ENCODE results near the gene GUCD1.
A peak's percentile ranks its signal among the peaks of the same experiment; 100 is the strongest.

The GUCD1 gene

DNA sequence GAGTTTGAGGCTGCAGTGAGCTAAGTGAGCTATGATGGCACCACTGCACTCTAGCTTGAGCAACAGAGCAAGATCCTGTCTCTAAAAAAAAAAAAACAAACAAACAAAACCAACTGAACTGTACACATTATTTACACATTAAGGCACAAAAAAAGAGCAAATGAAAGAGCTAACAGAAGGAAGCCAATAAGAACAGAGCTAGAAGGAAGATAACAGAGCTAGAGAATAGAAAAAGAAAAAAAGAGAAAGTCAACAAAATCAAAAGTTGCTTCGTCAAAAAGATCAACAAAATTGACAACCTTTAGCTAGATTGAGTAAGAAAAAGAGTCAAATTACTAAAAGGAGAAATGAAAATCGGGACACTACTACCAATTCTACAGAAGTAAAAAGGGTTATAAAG, 25.0 kb downstream of the GUCD1 start:
- DNase-seq (ENCODE audit: low spot score), result no peak

DNA sequence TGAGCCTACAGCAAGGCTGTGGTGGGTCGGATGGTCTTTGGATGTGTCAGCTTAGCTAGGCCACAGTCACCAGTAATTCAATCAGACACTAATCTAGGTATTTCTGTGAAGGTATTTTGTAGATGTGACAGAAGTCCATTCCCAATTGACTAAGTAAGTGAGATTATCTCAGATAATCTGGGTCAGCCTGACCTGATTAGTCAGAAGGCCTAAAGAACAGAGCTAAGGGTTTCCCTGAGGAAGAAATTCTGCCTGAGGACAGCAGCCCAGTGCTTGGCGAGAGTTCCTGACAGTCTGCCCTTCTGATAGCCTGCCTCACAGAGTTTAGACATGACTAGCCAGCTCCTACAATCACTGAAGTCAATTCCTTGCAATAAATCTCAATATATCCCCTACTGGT, 28.7 kb downstream of the GUCD1 start:
- no peak for DNase-seq (ENCODE audit: low spot score)

DNA sequence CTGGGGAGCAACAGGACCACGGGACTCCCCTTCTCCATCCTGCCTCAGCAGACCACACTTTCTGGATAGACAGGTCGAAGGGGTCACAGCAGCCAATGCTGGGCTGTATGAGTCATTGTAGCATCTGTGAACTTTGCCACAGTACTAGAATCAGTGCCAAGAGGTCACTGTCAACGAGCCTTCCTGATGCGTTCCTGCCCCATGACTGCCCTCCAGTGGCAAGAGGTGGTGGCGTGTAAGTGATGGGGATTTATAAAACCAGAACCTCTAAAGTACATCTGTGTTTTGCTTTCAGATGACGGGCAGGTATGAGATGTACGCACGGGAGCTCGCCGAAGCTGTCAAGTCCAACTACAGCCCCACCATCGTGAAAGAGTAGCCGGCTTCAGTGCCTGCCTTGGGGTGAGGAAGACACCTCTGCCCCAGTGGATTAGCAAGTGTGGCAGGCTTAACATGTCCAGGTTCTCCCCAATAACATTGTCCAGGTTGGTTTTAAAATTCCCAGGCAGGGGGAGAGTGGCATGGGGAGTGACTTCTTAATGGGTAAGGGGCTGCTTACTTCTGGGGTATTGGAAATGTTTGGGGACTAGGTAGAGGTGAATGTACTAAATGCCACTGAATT, 29.4 kb downstream of the GUCD1 start:
- DNase-seq (ENCODE audit: low spot score), result peak; percentile 77

DNA sequence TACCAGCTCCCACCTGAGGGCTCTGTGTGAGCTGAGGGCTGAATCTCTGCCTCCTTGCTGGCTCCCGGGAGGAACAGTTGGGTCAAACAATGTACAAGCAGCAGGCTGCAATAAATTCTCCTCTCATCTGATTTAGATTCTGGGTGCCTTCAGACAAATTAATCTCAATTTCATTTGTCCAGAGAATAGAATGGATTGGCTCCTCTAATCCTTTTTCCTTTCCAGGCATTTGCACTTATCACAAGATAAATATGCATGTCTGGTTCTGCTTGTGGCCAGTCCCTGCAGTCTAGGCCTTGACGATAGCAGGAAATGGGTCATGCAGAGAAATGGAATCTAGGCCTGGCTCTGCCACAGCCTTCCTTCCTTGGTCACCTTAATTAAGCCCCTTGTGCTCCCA, 31.1 kb downstream of the GUCD1 start:
- peak; percentile 43 for DNase-seq (ENCODE audit: low spot score)

DNA sequence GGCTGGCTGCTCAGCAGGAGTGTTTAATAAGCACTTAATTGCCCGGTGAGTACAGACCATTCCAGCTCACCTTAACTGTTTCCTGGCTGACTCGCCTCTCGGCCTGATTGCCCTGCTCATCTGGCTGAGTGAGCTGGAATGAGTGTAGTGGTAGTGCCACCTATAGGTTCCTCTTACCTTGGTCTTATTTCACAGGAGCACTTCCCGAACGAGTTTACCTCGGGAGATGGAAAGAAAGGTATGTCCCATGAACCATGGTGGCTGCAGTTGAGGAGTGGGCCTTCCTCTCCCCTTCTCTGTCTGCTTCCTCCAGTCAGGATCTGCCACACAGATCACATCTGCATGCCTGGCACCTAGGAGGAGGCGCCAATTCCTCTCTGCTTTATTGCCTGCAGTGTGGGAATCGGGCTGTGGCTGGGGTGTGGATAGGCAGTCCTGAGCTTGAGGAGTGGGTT, 33.1 kb downstream of the GUCD1 start:
- DNase-seq (ENCODE audit: low spot score), result peak; percentile 72

DNA sequence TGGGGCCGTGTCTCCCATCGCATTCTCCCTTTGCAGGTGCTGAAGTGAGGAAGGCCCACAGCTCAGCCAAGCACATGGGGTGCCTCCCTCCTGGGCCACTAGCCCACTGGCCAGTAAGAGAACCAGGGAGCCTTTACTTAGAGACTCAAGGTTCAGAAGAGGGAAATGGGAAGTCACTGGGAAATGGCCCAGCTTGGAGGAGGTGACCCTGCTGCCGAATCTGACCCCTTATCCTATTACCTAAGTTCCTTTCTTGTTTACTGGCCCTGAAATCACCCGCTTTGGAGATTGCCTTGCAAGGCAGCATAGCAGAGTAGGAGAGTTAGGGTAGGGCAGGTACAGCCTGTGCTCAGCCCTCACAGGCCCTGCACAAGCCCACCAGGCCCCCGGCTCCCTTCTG, 35.4 kb downstream of the GUCD1 start:
- no peak for DNase-seq (ENCODE audit: low spot score)

DNA sequence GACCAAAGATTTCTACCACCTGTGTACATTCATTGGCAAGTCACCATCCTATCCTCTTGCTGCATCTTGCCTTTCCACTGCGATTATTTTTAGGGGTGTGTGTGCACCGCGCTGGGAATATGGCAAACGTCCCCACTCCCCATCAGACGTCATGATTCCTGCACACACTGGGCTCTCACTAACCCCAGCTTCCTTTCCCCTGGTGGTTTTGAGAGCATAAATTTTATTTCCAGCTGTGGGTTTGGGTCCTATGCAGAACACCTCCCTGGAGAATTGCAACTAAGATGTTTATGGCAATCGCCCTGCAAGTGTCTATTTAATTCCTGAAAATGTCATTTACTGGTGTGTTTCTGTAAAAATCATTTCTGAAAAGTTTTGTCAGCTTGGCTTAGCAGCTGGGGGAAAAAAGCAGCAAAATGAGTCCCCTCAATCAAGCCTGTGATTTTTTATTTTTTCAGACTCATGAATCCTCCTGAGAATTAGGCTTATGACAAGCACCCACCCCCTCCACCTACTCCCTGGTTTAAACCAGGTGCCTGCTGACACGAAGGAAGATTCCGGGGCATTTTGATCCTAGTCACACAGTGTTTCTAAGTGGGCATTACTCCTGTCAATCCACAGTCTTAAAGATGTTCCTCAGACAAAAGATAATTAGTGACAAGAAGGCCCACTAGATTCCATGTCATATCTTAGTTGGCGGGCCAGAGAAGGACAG, 36.0 kb downstream of the GUCD1 start:
- DNase-seq (ENCODE audit: low spot score), result no peak

DNA sequence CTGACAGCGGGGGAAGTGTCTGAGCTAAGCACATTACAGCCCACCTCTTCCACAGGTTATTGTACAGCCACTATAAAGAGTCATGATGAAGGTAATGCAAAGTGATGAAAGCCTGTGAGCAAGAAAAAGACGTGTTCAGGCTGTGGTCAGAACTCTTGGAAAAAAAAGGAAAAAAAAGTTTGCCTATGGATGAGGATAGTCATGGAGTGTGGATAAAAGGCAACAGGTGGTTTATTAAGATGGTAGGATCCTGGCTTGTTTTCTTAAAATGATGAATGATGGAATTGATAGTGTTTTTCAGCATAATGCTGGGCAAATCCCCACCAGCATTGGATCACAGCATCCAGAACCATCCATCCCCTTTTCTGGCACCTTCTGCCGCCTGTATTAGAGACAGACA, 36.7 kb downstream of the GUCD1 start:
- DNase-seq (ENCODE audit: low spot score), result no peak

DNA sequence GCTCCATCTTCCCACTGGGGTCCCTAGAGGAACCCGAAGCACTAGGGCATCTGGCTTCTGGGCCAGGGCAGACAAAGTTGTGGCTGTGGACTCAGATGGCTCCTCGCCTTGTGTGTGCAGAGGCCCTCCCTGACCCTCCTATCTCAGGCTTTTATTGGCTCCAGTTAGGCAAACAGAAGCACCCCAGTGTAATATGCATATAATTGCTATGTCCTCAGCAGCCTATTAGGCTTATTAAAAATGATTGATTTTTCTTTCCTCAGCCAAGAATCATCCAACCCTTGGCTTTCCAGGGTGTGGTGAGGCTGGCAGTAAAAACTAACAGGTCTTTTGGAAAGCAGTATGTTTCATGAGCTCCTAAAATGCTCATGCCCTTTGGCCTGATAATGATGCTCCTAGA, 37.5 kb downstream of the GUCD1 start:
- DNase-seq (ENCODE audit: low spot score), result no peak

DNA sequence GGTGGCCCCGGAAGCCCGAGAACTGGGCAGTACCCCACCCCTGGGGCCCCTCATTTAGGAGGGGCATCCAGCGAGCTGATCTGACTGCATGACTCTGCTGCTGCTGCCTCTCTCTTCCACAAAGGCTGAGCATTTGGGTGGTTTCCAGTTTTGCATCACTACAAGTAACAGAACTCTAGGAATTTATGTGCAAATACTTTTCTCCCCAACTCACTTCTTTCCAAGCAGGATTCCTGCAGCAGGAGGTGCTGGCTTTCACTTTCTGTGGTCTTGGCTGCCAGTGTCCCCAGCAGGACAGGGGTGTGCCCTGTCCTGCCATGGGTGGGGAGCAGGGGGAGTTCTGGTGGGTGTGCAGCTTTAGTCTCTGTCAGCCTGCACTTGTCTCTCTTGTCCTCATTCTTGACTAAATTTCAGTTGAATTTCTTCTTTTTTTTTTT, 38.6 kb downstream of the GUCD1 start:
- no peak for DNase-seq (ENCODE audit: low spot score)

DNA sequence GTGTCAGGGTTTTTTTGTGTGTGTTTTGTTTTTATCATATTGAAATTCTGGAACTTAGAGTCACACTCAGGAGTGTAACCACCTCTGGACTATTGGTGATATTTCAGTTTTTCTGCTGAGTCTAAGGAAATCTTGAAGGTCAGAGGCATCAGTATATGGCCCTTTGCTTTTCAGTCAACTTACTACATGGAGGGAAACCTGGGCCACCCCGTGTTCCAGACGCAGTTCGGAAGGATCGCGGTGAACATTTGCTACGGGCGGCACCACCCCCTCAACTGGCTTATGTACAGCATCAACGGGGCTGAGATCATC, 40.0 kb downstream of the GUCD1 start:
- DNase-seq (ENCODE audit: low spot score), result no peak

DNA sequence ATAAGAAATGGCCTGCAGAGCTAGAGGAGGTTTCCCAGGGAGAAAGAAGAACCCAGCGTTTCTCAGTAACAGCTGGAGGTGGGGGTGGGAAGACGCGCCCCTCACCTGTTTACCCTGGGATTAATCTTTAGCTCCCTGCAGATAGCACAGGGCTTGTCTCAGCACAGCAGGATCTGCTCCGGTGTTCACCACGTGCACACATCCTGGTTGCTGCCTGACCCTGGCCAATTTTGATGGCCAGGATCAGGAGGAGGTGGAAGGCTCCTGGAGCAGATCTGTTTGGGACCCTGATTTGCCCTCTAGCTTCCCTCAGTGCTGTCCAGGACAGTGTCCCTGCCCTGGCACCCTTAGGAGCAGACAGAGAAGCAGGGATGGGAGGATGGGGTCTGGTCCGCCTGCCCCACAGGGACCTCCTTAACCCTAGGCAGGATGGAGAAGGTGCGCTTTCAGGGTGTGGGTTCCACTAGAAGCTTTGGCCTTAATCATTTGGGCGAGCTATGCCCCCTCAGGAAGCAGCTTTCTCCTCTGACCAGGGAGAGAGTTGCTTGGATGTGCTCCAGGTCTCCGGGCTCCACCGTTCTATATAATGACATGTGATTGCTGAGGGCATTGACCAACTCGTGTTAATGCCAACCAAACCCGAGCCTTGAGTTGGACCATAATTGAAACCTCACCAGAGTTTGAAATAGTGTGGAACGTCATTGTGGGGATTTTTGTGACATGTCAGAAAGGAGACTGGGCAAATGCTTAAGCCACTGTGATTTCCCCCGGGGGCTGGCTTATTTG, 40.5 kb downstream of the GUCD1 start:
- no peak for DNase-seq (ENCODE audit: low spot score)

DNA sequence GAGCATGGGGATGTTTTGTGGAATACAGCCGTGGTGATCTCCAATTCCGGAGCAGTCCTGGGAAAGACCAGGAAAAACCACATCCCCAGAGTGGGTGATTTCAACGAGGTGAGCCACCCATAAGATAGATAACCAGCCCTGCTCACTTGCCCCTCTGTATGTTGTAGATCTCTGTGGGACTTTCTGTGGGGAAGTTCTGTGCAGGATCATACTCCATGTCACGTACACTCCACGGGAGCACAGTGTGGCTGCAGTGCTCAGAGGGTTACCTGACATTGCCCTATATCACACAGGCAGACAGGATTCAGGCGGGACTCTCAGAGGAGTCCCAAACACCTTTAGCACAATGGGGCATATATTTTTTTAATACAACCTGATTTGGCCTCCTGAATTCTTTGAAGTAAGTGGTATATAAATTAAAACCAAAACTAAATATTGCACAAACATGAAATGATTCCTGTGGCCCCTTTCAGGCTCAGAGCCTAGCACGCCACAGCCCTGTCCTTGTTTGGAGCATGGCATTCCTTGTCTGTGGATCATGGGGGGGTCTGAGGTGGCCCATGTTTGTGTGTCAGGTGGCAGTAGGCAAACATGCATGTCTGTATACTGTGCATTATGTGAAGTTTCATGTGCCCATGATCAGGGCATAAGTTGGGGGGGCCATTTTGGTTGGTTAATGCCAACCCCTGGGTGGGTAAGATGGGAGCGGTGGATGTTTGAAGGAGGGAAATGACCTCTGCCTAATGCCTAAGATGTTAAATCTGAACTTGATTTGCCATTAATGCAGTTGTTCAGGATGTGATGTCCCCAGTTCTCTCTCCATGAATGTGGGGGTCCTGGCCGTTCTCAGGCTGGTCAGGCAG, 41.3 kb downstream of the GUCD1 start:
- no peak for DNase-seq (ENCODE audit: low spot score)

DNA sequence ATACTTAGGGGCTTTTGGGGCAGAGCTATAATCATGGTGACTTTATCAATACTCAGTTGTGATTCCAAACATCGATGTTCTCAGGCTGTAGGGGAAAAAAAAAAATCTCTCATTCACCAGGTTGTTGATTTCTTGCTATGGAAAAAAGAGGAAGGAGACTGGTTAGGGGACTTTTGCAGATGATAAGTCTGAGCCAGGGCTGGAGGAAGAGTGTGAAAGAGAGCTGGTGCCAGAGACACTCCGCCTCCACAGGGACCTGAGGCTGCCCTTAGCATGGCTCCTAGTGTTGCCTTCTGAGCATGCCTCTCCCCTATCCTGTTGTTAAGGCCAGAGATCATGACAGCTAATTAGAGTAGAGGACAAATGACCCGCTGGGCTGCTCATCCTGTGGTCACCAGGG, 42.9 kb downstream of the GUCD1 start:
- DNase-seq (ENCODE audit: low spot score), result no peak

DNA sequence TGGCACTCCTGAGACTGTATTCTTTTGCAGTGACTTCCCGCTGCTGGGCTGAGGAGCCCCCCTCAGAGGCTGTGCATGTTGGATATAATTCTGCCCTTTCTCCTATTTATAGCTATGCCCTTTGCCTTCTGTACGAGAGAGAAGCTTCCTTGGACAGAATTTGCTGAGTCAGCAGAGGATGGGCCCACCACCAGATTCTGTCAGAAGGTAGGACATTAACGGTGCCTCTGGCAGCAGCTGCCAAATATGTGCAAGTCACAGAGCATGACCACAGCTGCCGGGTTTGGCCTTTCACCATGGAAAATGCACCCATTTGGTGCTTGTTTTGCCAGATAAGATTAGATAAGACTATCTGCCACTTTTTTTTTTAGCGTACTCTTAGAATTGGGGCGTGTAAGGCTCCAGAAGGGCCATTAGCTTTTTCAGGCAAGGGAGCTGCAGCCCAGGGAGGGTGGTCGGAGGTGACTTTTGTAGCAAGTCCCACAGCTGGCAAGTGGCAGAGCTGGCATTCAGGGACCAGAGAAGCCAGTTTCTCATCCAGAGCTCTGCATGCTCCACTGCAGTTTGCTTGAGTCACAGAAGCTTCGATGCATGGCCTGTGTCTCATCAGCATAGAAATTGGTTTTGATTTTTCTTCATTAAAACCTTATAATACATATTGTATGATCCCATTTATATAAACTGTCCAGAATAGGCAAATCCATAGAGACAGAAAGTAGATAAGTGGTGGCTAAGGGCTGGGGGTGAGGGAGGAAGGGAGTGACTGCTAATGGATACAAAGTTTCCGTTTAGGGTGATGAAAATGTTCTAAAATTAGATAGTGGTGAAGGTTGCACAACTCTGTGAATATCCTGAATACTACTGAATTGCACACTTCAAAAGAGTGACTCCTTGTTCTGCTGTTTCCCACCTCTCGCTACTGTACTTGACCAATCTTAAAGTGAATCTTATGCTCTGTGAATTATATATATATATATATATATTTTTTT, 44.0 kb downstream of the GUCD1 start:
- no peak for DNase-seq (ENCODE audit: low spot score)

DNA sequence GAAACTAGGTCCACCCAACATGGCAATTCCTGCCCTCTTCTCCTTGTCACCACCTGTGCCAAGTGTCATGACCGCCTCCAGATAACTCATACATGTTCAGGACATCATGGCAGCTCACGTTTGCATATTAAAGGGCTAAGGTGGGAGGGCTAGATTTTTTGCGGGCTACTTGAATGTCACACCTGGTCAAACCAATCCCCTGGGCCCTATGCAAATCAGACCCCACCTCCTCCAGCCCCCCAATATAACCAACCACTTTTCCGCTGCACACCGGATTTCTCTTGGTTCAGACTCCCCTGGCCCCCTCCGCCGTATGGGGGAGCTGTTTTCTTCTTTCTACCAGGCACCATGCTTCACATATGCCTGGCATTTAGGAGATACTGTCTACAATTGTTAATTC, 47.2 kb downstream of the GUCD1 start:
- DNase-seq (ENCODE audit: low spot score), result no peak

DNA sequence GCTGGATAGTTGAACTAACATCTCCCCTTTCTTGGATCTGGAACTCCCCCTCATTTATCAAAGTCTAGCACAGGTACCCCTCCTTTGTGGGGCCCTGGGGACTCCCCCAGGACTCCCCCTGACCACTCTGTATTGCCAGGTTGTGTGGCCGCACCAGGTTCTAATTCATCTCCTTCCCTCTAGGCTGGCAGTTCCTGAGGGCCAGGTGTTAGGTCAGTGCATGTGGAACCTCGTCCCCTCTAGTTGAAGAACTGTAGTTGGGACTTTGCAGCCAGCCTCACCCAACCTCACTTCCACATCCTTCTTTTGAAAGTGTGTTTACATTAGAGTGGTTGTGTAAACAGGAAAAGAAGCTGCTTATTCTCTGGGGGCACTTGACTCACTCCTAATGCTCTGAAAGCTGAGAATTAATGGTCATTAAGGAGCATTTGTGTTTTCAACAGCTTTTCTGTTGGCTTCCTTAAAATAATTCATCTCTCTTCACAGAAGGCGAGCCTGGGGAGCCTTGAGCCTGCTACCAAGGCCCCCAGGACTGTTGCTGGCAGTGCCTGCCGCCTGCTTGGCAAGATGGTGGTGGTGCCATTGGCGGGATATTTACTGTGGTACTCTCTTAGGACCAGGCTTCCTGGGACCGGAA, 48.0 kb downstream of the GUCD1 start:
- DNase-seq (ENCODE audit: low spot score), result no peak

DNA sequence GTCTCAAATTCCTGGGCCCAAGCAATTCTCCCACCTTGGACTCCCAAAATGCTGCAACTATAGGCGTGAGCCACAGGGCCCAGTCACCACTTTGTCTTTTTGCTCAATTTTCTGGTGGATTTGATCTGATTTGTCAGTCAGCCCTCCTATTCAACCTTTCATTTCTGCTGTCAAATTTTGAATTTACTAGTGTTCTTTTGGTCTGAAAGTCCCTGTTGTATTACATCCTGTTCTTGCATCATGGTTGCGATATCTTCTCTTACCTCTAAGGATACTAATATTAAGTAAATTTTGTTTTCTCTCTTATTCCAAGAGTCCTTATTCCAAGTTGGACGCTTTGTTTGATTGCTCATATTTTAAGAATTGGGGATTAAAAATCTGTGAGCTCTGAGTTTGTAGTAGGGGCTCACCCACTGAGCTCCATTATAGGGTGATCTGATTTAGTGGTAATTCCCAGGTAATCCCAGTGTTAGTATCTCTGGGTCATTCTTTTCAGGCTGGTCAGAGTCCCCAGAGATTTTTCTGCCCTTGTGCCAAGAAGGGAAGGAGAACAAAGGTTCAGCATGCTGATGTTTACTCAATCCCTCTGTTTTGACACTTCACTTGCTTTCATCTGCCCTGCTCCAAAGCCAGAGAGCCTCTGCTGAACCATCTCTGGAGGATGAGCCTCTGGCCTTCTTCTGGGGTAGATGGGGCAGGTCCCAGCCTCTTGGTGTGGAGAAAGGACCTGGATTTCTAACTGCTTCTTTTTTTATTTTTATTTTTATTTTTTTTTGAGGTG, 49.8 kb downstream of the GUCD1 start:
- no peak for DNase-seq (ENCODE audit: low spot score)

DNA sequence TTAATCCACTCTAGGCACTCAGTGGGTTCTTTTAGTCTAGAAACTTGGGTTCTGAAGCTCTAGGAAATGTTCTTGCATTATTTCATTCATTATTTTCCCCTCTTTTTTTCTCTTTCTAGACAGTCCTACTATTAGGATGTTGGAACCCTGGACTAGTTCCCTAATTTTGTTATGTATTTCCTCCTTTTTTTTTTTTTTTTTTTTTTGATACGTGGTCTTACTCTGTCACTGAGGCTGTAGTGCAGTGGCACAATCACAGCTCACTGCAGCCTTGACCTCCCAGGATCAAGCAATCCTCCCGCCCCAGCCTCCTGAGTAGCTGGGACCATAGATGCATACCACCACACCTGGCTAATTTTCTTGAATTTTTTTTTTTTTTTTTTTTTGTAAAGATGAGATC, 50.4 kb downstream of the GUCD1 start:
- no peak for DNase-seq (ENCODE audit: low spot score)
